HG03460 (cell line): ENCODE data around the gene RIOK1.
"Not testable (repeated sequence)": the region's sequence is repeated elsewhere in the genome, so short reads cannot be mapped to it uniquely, and the experiment has no call there.

ENCODE experiments used
- ATAC-seq: cut with Tn5 transposase; IDR thresholded peaks from one replicate; pipeline ENCODE4 v1.9.1; 2021; ENCODE audit not compliant: unreplicated experiment

Gene RIOK1

DNA sequence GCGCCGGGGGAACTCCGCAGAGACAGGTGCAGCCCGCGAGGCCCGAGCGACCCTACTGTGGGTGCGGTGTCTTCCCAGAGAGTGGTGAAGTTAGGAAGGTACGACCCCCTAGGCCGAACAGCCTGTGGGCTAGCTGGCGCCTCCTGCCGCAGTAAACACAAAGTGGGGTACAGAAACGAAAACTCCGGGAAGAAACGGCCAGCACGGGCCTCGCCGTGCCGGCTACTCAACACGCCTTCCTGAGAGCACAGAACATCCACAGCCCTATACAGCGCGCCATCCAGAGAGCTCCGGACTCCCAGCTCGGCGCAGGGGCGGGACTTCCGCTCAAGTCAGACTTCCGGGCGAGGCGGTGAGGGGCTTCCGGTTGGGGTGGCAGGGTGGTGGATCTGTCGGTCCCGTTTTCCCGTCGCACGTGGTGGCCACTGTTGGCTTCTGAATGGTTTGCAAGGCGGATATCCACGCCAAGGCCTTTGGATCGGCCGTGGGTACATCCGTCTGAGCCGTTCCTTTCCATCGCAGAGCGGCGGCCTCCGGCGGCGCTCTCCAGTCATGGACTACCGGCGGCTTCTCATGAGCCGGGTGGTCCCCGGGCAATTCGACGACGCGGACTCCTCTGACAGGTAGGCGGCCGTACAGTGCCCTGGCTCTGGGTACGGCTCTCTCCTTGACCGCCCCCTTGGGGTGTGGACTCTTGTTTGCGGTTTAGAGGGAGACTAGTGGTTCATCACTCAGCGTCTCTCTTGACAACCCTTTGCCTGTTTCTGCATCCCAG is at the start of gene RIOK1, which contains the start of gene CAGE1:
TSS of gene RIOK1 (plus strand) at position 358 of the 775 bp plus-strand sequence. CDS start at position 553, 195 bp downstream.
TSS of gene CAGE1 (minus strand) at position 292 of the 775 bp plus-strand sequence. CDS start 2,569 bp downstream, outside the sequence.
- peak; percentile 98 for ATAC-seq

DNA sequence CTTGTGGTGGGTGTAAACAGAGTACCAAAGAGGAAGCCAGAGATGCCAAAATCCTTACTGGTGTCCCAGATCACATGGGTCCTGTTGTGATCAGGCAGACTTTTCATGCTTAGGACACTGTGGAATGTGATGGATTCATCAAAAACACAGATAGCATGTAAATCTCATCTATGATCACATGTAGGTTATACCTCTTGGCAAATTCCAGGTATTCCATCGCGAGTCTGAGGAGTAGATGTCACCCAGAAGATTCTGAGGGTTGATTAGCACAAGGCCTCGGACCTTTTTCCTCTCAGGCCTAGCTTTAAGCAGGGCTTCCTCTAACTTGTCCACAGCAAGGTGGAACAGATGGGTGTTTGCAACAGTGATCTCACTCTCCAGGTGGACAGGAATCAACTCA is 48.3 kb upstream of the RIOK1 start:
- ATAC-seq: no peak

DNA sequence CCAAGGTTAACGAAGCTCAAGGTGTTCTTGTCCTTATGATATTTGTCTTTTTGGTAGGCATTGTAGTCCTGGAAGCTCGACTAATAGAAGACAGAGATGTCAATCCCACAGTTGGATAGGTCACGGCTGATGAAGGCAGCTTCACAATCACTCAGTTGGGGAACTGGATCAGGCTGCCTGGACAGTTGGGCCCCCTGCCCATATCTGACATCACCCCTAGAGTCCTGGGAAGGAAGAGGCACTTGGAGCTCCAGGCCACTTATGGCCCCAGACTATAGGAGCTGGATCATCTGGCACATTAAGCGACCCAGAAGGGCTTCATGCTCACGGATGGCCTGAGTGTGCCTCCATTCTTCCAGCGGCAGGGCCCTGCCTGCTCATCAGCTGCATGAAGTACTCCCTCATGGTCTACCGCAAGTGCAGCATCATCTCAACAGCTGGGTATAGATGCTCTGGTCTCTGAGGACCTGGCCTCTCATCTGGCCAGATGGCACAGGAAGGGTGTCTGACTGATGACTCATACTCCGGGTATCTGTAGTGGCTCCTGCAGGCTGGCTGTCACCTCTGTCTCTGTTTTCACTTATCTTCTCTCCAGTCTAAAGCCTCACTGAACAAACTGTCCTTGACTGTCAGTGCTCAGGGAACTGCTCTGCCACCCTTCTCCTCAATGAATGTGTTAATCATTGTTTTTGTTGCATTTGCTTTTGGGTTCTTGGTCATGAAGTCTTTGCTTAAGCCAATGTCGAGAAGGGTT is 47.4 kb upstream of the RIOK1 start:
- ATAC-seq: peak; percentile 85

DNA sequence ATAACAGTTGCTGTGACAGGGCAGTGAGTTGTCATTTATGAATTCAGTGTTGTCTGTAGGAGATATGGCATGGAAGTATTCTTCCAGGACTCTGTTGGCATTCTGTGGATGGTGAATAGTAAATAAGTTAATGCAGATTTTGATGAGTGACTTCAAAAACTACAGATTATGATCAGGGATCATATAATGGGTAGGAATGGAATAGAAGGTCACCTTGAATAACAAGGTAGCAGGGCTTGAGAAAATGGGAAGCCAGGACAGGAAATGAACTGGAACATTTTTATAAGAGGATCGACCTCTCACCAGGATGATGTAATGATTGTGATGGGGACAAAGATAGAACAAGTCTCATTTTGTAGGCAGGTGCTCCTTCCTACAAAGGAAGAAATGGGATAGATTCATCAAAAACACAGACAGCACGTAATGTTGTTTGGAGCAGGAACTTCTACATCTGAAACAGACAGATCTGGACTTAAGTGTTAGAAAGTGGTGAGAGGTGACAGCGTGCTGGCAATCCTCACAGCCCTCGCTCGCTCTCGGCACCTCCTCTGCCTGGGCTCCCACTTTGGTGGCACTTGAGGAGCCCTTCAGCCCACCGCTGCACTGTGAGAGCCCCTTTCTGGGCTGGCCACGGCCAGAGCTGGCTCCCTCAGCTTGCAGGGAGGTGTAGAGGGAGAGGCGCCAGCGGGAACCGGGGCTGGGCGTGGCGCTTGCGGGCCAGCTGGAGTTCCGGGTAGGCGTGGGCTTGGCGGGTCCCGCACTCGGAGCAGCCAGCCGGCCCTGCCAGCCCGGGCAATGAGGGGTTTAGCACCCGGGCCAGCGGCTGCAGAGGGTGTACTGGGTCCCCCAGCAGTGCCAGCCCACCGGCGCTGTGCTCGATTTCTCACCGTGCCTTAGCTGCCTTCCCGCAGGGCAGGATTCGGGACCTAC is 45.8 kb upstream of the RIOK1 start:
- ATAC-seq: no peak

DNA sequence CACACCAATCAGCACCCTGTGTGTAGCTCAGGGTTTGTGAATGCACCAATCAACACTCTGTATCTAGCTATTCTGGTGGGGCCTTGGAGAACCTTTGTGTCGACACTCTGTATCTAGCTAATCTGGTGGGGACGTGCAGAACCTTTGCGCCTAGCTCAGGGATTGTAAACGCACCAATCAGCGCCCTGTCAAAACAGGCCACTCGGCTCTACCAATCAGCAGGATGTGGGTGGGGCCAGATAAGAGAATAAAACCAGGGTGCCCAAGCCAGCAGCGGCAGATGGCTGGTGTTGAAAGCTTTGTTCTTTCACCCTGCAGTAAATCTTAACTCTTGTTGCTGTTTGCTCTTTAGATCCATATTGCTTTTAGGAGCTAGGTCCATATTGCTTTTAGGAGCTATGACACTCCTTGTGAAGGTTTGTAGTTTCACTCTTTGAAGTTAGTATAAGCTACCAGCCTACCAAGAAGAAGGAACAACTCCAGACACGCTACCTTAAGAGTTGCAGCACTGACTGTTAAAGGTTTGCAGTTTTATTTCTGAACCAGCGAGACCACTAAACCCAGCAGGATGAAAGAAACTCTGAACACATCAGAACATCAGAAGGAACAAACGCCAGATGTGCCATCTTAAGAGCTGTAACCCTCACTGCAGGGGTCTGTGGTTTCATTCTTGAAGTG is 44.7 kb upstream of the RIOK1 start:
- ATAC-seq: not testable (repeated sequence)

DNA sequence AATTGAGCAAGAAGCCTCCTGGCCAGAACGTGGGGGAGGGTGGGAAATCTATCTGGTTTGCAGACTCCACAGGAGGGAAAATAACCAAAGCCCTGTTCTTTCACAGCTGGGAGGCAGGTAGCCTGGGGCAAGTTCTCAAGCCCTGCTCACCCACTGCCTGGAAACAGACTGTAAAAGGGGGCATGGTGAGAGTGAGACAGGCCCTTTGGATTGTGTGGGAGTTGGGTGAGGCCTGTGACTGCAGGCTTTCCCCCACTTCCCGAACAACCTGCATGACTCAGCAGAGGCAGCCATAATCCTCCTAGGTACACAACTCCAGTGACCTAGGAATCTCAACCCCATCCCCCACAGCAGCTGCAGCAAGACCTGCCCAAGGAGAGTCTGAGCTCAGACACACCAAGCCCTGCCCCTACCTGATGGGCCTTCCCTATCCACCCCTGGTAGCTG is 42.0 kb upstream of the RIOK1 start:
- ATAC-seq: not testable (repeated sequence)

DNA sequence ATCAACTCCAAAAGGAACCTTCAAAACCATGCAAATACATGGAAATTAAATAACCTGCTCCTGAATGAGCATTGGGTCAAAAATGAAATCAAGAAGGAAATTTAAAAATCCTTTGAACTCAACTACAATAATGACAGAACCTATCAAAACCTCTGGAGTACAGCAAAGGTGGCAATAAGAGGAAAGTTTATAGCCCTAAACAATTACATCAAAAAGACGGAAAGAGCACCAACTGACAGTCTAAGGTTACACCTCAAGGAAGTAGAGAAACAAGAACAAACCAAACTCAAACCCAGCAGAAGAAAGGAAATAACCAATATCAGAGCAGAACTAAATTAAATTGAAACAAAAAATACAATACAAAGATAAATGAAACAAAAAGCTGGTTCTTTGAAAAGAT is 39.0 kb upstream of the RIOK1 start:
- ATAC-seq: not testable (repeated sequence)

DNA sequence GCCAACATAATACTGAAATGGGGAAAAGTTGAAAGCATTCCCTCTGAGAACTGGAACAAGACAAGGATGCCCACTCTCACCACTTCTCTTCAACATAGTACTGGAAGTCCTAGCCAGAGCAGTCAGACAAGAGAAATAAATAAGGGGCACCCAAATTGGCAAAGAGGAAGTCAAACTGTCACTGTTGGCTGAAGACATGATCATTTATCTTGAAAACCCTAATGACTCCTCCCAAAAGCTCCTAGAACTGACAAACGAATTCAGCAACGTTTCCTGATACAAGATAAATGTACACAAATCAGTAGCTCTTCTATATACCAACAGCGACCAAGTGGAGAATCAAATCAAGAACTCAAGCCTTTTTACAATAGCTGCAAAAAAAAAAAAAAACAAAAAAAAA is 37.7 kb upstream of the RIOK1 start:
- ATAC-seq: not testable (repeated sequence)

DNA sequence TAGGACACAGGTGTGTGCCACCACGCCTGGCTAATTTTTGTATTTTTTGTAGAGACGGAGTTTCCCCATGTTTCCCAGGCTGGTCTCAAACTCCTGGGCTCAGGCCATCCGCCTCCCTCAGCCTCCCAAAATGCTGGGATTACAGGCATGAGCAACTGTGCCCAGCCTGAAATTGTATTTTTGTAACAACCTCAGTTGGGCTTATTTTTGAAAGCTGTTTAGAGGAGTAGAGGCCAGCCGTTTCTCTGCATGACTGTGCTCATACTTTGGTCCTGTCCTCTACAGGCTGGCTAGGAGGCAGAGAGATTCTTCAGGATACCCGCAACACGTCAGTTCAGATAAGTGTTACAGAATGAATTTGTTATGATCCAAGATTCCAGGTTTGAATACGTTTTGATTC is 22.2 kb upstream of the RIOK1 start:
- no peak for ATAC-seq

DNA sequence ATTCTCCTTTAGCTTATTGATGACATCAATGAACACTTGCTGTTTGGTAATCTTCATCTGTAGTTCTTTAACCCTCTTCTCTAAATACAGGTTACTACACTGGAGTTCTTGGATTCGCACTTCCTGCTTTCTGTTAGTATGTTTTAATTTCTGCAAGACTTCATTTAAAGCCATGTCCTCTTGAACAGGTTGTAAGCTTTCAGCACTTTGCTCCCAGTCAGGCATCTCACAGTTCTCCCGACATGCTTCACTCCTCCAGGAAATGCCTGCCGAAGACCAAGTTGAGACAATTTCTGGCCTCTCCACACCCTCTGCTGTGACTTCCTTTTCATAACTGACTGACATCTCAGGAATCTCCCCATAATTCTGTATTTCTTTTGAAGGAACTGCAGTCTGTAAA is 15.9 kb upstream of the RIOK1 start:
- no peak for ATAC-seq

DNA sequence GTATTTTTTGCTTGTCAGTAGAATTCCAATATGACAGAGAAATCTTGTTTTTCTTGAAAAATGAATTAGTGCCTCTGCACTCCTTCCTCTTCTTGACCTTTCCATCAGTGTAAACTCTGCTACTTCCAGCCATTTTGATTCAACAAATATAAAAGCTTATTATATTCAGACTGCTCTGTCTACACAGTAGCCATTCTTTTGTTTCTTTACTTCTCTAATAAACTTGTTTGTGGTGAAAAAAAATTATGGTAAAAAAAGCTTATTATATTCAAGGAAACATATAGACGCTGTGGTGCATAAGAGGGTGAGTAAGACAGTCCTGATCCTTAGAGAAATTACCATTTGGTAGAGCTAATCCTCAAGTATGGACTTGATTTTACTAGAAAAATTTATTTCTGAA is 11.6 kb upstream of the RIOK1 start:
- no peak for ATAC-seq

DNA sequence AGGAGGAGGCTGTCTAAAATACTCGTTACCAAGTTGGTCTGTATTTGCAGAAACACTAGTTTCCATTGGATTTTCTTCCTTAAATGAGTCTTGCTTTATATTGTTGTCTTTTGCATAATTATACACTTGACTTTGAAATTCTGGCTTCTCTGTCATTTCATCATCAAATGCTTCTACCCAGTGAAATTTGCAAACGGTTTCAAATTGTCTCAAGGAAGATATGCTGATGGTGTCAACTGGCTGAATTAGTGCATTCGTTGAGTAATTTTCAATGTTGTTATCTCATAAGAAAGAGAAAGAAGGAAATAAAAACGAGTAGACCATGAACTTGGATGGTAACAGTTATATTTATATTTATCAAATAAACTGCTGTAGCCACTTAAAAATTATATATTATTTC is 10.9 kb upstream of the RIOK1 start:
- no peak for ATAC-seq

DNA sequence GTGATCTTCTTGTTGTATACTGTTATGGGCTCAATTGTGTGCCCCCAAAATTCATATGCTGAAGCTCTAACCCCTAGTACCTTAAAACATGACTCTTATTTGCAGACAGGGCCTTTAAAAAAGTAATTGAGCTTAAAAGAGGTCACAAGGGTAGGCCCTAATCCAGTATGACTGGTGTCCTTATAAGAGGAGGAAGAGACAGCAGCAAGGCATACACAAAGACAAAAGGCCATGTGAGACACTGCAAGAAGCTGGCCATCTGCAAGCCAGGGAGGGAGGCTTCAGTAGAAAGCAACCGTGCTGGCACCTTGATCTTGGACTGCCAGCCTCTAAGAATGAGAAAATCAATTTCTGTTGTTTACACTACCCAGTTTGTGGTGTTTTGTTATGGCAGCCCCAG is 8.5 kb upstream of the RIOK1 start:
- ATAC-seq: no peak

DNA sequence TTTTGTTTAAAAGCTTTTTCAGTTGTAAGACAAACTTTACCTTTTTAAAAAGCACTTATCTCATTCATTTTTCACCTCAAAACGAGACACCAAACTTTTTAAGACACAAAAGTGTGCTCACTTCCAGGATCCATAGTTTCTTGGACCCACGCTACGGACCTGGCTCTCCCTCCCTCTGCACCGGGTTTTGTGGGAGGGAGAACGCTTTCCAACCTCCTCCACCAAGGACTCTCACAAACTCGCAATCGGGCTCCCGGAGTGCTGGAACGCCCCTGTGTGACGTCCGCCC is 502 bp upstream of the RIOK1 start:
- no peak for ATAC-seq

DNA sequence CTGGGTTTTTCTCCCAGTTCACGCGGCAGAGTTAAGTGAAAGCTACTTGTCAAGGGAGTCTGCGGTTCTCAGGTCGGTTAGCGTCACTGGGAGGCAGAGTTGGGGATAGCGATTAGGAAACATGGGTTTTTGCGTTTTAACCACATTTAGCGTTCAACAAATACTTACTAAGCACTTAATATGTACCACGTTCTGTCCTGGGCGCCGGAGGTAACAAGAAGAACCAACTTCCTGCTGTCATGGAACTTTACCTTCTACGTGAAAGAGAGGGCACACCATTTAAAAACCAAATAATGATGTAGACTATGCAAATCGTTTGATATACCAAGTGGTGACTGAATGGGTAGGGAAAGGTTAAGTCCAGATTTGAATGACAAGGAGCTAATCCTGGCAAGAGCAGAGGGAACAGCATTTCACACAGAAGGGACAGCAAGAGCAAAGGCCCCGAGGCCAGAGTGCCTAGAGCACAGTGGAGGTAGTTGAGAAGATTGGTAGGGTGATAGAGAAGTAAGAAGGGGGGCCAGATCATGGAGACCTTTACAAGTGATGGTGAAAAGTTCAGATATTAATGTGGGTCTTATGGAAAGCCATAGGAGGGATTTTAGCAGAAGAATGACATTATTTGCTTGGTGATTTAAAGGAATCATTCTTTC is 744 bp downstream of the RIOK1 start:
- ATAC-seq: no peak

DNA sequence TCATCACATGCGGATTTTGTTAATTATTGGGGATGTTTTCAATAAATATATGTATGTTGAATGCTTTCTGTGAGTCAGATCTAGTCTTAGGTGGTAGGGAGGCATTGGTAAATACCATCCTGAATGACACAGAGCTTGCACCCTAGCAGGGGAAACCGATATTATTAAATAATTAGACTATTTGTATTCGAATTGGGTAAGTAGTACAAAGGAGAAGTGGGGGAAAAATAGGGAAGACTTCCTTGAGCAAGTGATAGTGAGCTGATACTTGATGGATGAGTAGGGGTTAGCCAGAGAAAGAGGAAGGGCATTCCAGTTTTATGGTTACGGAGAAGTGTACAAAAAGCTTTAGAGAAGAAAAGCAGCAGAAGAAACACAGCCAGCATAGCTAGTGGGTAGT is 1.5 kb downstream of the RIOK1 start:
- ATAC-seq: no peak

DNA sequence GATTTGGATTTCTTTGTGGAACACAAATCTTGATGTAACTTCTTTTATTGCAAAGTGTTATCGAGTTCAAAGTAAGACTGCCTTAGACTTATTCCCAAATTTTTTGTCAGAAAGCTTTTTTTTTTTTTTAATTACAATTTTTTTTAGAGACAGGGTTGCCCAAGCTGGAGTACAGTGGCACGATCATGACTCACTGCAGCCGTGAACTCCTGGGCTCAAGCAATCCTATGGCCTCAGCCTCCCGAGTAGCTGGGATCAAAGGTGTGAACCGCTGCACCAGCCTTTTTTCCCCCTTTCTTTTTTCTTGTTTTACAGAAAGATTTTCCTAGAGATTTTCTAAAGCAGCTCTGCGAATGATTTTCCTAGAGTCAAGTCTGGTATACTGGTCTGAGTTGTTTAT is 2.8 kb downstream of the RIOK1 start:
- no peak for ATAC-seq

DNA sequence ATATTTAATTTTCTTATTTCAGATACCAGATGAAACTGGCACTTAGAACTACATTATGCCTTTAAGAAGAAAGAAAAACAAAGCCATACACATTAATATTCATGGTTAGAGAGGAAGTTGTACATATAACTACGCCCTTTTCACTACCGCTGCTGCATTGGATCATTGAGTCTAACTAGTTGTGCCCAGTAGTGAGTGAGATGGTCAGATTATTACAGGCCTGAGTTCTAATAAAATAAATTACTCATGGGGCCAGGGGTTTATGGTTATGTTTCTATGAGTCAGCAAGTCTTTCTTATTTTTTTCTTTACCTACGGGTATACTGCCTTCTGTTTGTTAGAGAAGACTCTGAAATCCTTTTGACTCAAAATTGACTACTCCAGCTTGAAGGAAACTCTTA is 11.5 kb downstream of the RIOK1 start:
- ATAC-seq: no peak

DNA sequence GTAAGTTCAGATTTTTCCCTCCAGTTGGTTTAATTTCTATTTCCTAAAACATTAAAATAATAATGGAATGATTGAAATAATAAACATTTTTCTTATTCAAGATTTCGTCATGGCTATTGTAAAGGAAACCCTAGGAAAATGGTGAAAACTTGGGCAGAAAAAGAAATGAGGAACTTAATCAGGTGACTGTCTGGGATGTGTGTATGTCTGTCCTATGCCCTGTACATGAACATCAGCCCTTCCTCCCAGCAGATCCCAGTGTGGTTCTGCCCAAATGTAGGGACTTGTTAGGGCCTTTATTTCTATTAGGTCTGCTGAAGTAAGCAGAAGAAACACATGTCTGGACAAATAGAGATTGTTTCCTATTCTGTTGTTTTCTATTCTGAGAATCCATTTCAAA is 13.1 kb downstream of the RIOK1 start:
- ATAC-seq: no peak

DNA sequence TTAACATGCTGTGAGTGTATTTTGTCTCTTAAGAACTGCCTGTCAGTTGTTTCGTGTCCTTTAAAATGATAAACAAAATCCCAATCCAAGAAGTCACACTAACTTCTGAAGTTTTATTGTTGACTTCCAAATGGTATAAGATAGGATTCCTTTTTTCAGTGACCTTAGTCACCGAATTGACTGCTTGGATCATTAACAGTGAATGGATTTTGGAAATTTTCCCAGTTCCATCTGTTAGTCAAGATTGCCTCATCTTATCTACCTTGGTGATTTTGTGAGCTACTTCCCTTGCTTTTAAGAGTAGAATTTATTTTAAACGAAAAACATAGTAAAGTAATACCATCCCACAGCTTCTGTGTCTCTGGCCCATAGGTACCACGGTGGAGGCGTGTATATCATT is 14.9 kb downstream of the RIOK1 start:
- ATAC-seq: no peak
